ENCODE data around the gene PIK3C2B.
"Not testable (repeated sequence)": the region's sequence is repeated elsewhere in the genome, so short reads cannot be mapped to it uniquely, and the experiment has no call there.

Gene PIK3C2B

DNA sequence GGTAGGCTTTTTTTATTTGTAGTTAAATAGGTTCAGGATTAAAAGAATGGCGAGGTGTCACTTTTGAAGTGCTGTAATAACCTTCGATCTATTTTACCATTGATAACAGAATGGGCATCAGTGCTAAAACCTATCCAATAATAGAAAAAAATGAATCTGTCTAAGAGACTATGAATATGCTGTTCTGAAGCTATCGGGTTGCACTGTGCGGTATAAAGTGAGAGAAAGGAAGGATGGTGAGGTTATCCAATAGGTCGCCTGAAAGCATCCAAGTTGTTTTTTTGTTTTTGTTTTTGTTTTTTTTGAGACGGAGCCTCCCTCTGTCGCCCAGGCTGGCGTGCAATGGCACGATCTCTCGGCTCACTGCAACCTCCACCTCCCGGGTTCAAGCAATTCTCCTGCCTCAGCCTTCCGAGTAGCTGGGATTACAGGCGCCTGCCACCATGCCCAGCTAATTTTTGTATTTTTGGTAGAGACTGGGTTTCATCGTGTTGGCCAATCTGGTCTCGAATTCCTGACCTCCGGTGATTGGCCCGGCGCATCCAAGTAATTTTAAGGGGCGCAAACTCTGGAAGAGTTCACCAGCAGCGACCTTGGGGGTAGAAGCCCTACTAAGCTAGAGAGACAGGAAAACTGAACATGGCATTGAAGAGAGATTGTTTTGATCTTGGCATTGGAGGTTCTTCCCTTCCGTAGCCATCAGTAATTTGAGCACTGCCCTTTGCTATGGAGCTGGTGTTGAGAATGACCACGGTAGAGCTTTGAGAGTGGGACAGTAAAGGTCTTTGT, 12.9 kb upstream of the PIK3C2B start:
- no peak for DNase-seq (ENCODE audit: low read depth in 3 of 3)

DNA sequence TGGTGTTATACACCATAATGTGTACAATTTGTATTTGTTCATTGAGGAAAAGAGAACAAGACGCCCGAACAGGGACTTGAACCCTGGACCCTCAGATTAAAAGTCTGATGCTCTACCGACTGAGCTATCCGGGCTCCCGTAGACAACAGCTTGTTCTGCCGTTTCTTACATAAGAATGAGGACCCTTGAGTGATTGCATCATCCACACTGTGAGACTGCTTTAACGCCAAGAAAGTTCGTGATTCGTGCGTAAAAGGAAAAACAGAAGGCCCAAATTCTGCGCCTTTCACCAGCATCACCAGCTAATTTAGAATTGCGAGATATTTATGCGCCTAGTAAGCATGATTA, 12.3 kb upstream of the PIK3C2B start:
- peak; percentile 78 to 89 (median 85) for DNase-seq (ENCODE audit: low read depth in 3 of 3)

DNA sequence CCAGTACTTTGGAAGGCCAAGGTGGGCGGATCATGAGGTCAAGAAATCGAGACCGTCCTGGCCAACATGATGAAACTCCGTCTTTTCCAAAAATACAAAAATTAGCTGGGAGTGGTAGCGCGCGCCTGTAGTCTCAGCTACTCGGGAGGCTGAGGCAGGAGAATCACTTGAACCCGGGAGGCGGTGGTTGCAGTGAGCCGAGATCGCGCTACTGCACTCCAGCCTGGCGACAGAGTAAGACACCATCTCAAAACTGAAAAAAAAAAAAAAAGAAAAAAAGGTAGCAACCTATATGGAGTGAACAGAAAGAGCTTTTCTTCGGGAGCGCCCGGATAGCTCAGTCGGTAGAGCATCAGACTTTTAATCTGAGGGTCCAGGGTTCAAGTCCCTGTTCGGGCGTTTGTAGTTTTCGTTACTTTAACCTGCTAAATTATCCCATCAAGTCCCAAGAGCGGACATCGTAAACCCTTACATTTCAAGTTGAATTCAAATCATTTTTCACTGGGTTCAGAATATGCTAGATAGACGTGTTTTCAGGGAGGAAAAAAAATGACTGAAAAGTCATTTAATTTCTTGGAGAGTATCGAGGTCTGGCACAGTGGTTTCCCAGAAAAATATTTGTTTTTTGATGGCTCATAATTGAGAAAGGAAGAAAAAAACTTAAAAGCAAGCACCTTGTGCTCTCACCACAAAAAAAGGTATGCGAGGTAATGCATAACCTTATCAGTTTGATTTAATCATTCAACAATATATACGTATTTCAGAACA, 11.8 kb upstream of the PIK3C2B start:
- peak; percentile 57 to 68 (median 59) for DNase-seq (ENCODE audit: low read depth in 3 of 3)

DNA sequence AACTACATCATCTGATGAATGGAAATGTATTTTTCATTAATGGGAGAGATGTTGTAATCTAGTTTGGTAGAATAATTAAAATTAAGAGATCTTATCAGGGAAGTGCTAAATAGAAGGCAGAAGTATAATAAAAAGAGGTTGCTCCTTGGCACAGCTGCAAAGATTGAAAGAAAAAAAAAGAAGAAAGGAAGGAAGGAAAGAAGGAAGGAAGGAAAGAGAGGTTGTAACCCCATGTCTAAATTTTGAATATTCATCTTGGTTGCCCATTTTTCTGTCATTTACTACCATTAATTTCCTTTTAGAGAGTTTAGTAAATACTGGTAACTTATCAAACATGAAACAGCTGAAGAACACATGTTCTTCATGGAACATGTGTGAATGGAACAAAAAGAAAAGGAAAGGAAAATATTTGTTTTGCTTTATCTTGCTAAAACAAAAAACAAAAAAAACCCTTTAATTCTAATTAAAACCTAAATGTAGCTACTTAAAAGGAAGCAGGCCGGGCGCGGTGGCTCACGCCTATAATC, 11.1 kb upstream of the PIK3C2B start:
- no peak for DNase-seq (ENCODE audit: low read depth in 3 of 3)

DNA sequence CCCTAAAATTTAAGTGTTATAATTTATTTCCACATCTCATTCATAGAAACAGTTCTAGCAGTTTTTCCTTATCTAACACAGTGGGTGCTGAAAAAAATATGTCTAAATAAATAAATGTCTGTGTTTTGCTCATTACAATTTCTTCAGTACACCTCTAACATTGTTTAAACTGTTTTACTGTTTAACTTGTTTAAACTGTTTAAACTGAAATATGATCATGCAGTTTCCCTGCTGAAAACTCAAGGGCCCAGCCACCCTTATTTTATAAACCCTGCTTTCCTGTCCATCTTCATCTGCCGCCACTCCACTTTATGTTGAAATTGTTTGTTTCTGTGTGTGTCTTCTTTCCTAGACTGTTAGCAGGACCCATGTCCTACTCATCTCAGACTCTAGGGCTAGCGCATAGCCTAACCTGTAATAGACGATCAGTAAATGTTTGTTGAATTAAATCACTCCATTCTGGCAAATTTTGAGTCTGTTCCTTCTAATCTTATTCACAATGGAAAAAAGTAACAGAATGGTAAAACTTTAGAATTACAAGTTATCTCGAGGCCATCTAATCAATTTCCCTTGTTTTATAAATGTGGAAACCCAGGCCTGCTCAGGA, 9.4 kb upstream of the PIK3C2B start:
- no peak for DNase-seq (ENCODE audit: low read depth in 3 of 3)

DNA sequence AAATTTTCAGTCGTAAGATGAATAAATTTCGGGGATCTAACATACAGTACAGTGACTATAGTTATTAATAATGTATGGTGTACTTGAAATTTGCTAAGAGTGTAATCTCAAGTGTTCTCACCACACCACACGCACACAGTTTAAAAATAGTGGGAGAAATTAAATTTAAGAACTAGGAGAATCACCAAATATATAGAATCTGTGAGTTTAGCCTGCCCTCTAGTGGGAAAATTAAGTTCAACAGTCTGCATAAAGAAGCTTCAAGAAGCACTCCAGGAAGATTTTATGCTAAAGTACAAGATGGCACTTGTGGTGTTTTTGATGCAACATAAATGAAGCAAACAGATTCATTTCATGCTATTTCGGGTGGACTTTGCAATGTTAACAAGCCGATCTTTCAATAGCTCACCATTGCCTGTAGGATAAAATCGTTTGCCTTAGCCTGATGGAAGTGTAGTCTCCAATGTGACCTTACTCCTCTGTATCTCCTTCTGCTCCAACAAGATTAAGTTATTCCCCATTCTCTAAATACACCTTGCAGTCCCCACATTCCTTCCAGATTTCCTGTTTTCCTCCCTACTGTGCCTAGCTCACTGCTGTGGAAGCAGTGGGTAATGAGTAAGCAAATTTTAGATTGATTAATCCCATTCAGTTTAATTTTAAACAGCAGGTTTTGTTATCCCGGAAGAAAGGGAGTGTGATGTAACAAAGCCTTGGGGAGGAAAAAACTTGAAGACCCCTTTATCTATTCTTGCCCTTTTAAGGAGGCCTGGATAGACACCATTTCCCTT, 8.7 kb upstream of the PIK3C2B start:
- DNase-seq (ENCODE audit: low read depth in 3 of 3) = no peak

GRCh38 chr1:204502241-204502640, 7.6 kb upstream of the PIK3C2B start:
- no peak for DNase-seq (ENCODE audit: low read depth in 3 of 3)

GRCh38 chr1:204499511-204500468, 5.2 kb upstream of the PIK3C2B start:
- DNase-seq (ENCODE audit: low read depth in 3 of 3) = no peak

- no peak for DNase-seq (ENCODE audit: low read depth in 3 of 3)
Measured at GRCh38 chr1:204498981-204499380, 4.4 kb upstream of the PIK3C2B start.

GRCh38 chr1:204495777-204496176, 1.2 kb upstream of the PIK3C2B start:
- DNase-seq (ENCODE audit: low read depth in 3 of 3) = no peak

- no peak for DNase-seq (ENCODE audit: low read depth in 3 of 3)
Measured at GRCh38 chr1:204495078-204495753, 611 bp upstream of the PIK3C2B start.

DNA sequence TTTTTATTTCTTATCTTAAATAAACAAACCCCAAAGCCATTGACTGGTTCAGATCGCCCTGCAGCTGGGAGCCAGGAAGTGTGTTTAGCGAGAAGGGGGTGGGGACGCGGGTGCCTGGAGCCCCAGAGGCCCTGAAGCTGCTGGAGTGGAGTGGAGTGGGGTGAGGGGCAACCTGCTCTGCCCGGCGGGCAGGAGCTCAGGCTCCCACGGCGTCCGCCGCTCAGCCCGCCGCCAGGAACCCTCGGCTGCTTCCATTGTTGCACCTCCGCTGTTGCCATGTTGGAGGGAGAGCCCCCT, 673 bp downstream of the PIK3C2B start:
- peak in 1 of 3 experiments; percentile 52 for DNase-seq (ENCODE audit: low read depth in 3 of 3)

DNA sequence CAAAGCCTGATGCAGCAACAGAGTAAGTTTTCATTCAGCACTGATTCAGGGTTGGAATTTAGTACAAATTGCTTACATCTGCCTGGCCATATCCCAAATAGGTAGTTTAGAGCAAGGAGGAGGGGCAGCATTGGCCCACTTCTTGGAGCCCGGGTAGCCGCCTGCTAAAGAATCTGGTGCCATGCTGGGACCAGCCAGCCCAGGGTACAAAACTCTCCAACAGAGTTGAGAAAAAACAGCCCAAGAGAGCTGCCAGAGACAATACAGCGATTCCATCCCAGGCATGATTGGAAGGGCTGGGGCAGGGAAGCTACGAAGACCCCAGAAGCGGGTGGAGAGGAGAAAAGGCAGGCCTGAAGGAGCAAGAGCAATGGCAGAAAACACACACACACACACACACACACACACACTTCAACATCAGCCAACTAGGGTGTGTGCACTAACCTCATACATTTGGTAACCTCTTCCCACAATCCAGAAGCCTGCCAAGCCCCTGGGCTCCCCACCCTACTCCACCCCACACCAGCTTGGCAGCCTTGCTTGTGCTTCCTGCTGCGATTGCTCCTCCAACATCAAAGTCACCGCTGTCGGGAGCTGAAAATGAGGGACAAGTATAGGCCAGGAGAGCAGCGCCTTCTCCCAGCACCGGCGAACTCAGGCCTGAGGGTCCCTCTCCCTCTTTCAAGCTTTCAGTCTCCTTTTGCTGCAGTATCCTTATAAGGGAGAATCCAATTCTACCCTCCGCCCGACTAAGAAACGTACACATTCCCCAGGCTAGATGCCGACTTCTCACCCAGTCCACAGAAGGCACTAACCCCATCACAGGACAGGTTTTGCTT, 1.2 kb downstream of the PIK3C2B start:
- DNase-seq (ENCODE audit: low read depth in 3 of 3) = peak in 1 of 3 experiments; percentile 5

GRCh38 chr1:204491655-204492054, 3.0 kb downstream of the PIK3C2B start:
- no peak for DNase-seq (ENCODE audit: low read depth in 3 of 3)

- no peak for DNase-seq (ENCODE audit: low read depth in 3 of 3)
Measured at GRCh38 chr1:204487256-204487615, 7.4 kb downstream of the PIK3C2B start.

DNA sequence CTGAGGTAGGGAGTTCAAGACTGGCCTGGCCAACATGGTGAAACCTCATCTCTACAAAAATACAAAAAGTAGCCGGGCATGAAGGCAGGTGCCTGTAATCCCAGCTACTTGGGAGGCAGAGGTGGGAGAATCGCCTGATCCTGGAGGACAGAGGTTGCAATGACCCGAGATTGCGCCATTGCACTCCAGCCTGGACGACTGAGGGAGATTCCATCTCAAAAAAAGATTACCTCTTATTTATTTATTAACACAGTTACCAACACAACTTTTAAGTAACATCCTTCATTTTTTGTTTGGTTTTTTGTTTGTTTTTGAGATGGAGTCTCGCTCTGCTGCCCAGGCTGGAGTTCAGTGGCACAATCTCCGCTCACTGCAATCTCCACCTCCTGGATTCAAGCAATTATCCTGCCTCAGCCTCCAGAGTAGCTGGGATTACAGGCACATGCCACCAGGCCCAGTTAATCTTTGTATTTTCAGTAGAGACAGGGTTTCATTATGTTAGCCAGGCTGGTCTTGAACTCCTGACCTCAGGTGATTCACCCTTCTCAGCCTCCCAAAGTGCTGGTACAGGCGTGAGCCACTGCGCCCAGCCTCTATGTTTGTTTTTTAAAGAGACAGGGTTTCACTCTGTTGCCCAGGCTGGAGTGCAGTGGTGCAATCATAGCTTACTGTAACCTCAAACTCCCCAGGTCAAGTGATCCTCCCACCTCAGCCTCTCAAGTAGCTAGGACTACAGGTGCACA, 7.9 kb downstream of the PIK3C2B start:
- not testable (repeated sequence) for DNase-seq (ENCODE audit: low read depth in 3 of 3)

- no peak for DNase-seq (ENCODE audit: low read depth in 3 of 3)
Measured at GRCh38 chr1:204483791-204484190, 10.8 kb downstream of the PIK3C2B start.

GRCh38 chr1:204480515-204480914, 14.1 kb downstream of the PIK3C2B start:
- no peak for DNase-seq (ENCODE audit: low read depth in 3 of 3)

All from stimulated activated CD4-positive, alpha-beta T cell treated with anti-CD3 and anti-CD28 coated beads, TNF-alpha, amount 100 ng/mL, for 24 hours (primary cell).